ENCODE measurements around the gene PDPR.
"Not testable (repeated sequence)": the region's sequence is repeated elsewhere in the genome, so short reads cannot be mapped to it uniquely, and the experiment has no call there.

PDPR gene

DNA sequence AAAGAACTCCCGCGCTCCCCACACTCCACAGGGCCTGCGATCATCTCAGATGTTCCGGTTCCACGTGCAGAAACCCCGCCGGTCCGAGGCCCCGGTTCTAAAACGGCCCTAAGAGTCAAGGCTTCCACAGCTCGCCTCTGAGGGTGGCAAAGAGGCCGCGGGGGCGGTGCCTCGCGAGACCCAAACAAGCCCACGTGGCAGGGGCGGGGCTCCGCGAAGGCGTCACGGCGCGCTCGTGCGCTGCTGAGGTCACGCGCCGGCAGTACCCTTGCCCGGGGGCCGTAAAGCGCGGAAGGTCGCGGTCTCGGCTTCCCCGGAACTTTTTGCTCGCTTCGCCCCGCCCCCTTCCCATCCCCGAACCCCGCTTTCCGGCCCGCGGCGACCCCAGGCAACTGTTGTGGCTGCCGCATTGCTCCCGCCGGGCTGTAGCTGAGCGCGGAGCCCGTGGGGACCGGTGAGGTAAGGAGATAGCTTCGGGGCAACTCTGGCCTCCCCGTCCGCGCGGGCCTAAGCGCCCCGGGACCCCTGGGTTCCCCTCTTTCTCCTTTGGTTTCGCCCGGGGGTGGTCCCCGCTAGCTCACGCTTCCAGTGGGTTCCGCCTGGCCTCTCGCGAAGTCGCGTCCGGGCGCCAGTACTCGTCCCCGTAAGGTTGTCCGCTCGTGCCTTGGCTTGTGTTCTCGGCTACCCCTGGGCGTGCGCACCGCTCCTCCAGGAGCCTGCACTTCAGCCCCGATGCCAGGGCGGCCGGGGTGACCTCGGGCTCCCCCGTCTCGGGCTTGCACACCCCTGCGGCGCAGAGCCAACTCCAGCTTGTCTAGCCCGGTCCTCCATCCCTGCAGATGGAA, at the start of gene PDPR:
Gene PDPR (plus strand): TSS at position 351 of the 845 bp plus-strand sequence. CDS start 6,161 bp downstream, outside the sequence.
- Mint-ChIP-seq H3K4me1 (ENCODE audit: low read depth) (peaks cover 23% of the 10 kb centered on the region), H3K27ac (peak within 1 kb of the TSS; percentile 73), H3K4me3 (peak within 1 kb of the TSS; percentile 91)
- H3K9me3 Mint-ChIP-seq (ENCODE audit: low read depth); H3K27me3 Mint-ChIP-seq; H3K36me3 Mint-ChIP-seq: not testable (repeated sequence)

DNA sequence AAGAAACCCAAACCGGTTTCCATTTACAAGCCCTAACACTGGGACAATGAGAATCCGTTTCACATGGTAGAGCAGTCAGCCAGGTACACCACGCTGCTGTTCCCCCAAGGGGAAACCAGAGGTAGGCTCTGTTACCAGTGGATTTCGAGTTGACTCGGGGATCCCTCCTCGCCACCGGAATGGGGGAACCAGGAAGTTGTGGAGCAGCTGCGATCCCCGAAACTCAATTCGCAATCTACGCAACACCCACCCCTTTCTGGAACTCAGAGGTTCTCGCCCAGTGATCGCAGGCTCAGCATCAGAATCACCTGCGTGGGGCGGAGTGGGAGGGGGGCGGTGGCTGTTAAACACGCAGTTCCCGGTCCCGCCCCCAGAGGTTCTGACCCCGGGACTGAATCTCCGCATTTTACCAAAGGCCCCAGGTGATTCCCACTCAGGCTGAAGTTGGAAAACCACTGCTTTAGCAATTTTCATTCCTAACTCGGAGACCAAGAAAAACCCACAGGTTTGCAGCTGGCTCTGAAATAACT, 49.2 kb upstream of the PDPR start:
- Mint-ChIP-seq H3K27ac (peak overlapping the region; percentile 46), H3K4me1 (ENCODE audit: low read depth) (peaks cover 11% of the 10 kb centered on the region), H3K4me3 (peak overlapping the region; percentile 88)
- H3K27me3 Mint-ChIP-seq; H3K9me3 Mint-ChIP-seq (ENCODE audit: low read depth); H3K36me3 Mint-ChIP-seq: not testable (repeated sequence)

DNA sequence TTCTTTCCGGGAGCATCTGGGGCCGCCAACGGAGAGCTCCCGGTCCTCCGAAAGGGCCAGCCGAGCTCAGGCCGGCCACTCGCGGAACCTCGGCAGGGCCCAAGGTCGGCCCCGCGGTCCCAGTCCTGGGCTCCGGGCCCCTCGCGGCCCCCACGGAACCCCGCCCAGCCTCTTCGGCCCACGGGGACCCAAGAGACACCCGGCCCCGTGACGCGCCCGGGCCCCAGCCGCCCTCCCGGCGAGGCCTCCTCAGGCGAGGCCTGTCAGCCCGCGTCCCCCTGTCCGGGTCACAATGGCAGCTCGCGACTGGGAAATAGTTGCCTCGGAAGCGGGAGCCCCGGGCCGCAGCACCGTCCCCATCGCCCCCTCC, 48.8 kb upstream of the PDPR start:
- not testable (repeated sequence) for H3K9me3 Mint-ChIP-seq (ENCODE audit: low read depth); H3K36me3 Mint-ChIP-seq; H3K27ac Mint-ChIP-seq; H3K27me3 Mint-ChIP-seq
- Mint-ChIP-seq H3K4me1 (ENCODE audit: low read depth) (peaks cover 11% of the 10 kb centered on the region), H3K4me3 (peak overlapping the region; percentile 88)

DNA sequence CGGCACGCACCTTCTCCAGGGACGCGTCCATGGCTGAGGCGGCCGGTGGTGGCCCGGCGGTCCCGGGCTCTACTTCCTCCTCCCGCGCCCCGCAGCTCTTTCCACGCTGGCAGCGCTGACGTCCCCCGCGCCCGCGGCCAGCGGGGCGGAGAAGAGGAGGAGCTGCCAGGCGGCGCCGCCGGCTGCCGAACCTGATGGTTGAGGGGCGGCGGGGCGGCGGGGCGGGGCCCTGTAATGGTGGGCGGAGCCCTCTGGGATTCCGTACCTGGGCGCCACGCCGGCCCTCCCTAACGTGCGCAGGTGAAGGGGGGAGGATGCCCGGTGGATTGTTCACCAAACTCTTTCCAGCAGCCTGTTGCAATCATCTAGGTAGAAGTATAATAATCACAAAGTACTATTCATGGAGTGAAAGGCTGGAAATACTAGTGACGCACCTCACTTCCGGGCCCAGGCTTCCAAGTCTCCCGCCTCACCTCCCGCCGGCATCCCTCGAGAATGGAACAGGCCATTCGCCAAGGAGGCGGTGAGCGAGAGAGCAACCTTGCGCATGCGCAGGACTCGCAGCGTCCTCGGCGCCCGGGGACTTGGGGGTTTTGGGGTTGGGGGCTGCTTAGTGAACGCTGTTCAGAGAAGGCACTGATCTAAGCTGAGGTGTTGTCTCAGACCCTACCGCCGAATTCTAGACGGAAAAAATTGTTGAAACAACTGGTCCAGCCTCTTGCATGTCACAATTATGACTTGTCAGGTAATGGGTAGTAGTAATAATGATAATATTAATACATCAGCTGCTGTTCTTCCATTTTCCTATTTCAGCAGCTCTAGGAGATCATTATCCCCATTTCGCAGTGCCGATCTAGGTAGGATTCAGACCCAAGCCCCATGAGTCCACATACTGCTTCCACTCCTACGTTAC, 48.1 kb upstream of the PDPR start:
- peak overlapping the region; percentile 70 for H3K27ac Mint-ChIP-seq
- not testable (repeated sequence) for H3K36me3 Mint-ChIP-seq; H3K4me1 Mint-ChIP-seq (ENCODE audit: low read depth); H3K27me3 Mint-ChIP-seq; H3K9me3 Mint-ChIP-seq (ENCODE audit: low read depth)
- peak overlapping the region; percentile 85 for H3K4me3 Mint-ChIP-seq

DNA sequence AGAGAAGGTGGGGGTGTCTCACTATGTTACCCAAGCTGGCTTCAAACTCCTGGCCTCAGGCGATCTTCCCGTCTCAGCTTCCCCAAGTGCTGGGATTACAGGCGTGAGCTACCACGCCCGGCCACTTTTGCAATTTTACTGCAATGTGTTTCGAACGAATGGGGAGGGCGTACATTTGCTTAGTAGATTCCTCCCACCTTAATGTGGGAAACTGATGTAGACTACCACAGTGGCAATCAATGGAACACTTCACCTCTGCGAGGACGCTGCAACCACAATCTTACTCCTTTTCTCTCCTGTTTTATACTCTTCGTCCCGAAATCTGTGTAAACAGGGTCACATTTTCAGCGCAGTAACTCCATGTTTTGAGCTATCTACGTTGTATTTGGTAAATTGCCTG, 47.4 kb upstream of the PDPR start:
- H3K9me3 Mint-ChIP-seq (ENCODE audit: low read depth); H3K27me3 Mint-ChIP-seq; H3K27ac Mint-ChIP-seq; H3K36me3 Mint-ChIP-seq; H3K4me1 Mint-ChIP-seq (ENCODE audit: low read depth): not testable (repeated sequence)
- H3K4me3 Mint-ChIP-seq = peak overlapping the region; percentile 74

DNA sequence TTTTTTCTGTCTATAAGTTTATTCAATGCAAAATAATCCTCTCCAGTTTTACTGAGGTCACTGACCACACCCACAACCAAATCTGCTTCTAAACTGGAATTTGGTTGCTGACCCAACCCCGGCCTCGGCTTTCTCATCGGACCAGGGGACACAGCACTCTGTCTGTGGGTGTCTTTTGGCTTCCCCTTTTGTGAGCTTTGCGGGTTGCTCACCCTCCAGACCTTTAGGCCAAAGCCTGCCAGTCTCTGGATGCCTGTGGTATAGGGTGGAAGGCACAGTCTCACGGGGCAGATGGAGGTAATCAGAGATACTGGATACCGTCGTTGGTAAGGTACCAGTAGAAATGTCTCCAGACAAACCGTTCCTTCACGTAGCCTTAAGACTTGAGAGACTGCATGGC, 35.1 kb upstream of the PDPR start:
- not testable (repeated sequence) for H3K9me3 Mint-ChIP-seq (ENCODE audit: low read depth); H3K36me3 Mint-ChIP-seq; H3K27ac Mint-ChIP-seq; H3K4me1 Mint-ChIP-seq (ENCODE audit: low read depth); H3K27me3 Mint-ChIP-seq; H3K4me3 Mint-ChIP-seq

DNA sequence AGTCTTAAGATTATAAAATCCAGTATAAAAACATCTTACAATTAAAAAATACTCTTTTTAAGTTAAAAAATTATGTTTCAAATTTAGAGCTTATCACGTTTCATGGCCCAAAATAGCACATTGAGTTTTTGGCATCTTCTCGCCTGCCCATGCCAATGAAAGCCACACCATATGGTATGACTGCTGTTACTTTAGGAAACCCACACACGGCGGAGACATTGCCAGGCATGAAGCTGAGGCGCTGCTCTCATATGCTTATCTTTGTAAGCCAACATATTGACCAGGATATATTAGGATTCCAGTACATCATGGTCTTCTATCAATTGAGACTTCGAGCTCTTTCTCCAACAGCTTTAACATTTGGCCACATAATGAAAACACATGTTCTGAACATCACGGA, 32.9 kb upstream of the PDPR start:
- not testable (repeated sequence) for H3K27me3 Mint-ChIP-seq

DNA sequence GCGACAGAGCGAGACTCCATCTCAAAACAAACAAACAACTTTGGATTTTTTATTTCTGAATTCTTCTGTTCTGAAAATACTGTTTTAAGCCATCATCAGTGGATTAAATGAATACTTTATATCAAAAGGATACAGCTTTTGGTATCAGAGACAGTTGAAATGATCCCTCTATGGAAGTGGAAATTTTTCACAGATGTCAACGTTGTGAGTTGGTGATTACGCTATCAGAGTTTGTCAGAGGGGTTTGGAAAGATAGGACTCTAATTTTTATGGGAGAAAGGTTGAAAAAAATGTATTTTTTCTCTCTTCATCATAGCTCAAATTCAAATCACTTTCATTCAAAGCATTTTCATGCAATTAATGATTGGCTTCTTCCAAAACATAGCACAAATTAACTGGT, 30.2 kb upstream of the PDPR start:
- H3K27ac Mint-ChIP-seq; H3K36me3 Mint-ChIP-seq; H3K4me1 Mint-ChIP-seq (ENCODE audit: low read depth); H3K27me3 Mint-ChIP-seq; H3K4me3 Mint-ChIP-seq; H3K9me3 Mint-ChIP-seq (ENCODE audit: low read depth): not testable (repeated sequence)

More for the DNA sequence above, 32.9 kb upstream of the PDPR start:
- H3K27ac Mint-ChIP-seq; H3K36me3 Mint-ChIP-seq; H3K4me1 Mint-ChIP-seq (ENCODE audit: low read depth); H3K4me3 Mint-ChIP-seq; H3K9me3 Mint-ChIP-seq (ENCODE audit: low read depth): not testable (repeated sequence)

DNA sequence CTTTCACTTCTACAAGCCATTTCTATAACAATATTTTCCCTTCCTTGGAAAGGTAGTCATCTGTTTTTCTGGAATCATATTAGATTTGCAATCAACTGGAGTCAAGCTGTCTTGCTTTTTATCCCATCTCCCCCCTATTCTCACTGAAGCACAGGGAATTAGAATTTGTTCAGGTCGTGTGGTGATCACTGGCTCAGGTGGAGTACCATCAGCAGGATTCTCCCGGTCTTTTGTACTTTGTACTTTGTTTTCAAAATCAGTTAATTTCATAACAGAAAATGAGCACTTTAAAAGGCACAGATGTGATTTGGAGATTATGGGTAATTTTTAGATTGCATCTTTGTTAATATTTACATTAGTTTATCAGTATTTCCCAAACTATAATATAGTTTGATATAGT, 26.0 kb upstream of the PDPR start:
- H3K27me3 Mint-ChIP-seq; H3K27ac Mint-ChIP-seq; H3K36me3 Mint-ChIP-seq; H3K9me3 Mint-ChIP-seq (ENCODE audit: low read depth); H3K4me3 Mint-ChIP-seq; H3K4me1 Mint-ChIP-seq (ENCODE audit: low read depth): not testable (repeated sequence)

DNA sequence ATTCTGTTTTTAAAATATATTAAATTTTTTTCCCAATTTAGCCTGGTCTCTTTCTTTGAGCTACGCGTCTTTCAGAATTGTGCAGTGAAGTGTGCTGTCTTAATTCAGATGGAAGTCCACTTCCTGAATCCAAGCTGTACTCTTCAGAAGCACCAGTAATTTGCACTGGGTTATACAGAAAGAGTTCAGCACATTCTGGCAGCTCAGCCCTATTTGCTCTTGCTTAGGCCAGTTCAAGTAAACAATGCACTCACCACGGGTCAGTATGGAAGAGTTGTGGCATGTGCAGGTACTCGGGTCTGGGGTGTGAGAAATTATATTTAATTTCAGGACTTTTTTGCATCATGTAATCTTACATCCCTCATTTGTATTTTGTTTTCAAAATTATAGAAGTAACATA, 25.3 kb upstream of the PDPR start:
- H3K27me3 Mint-ChIP-seq; H3K36me3 Mint-ChIP-seq; H3K9me3 Mint-ChIP-seq (ENCODE audit: low read depth); H3K4me1 Mint-ChIP-seq (ENCODE audit: low read depth); H3K27ac Mint-ChIP-seq; H3K4me3 Mint-ChIP-seq: not testable (repeated sequence)

DNA sequence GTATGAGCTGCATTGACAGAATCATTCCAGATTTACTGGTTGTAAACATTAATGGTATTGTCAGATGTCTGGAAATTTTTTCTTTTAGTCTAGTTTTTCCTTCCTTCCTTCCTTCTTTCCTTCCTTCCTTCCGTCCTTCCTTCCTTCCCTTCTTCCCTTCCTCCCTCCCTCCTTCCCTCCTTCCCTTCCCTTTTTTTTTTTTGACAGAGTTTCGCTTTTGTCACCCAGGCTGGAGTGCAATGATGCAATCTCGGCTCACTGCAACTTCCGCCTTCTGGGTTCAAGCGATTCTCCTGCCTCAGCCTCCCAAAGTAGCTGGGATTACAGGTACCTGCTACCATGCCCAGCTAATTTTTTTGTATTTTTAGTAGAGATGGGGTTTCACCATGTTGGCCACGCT, 24.8 kb upstream of the PDPR start:
- not testable (repeated sequence) for H3K9me3 Mint-ChIP-seq (ENCODE audit: low read depth); H3K27ac Mint-ChIP-seq; H3K27me3 Mint-ChIP-seq; H3K4me1 Mint-ChIP-seq (ENCODE audit: low read depth); H3K36me3 Mint-ChIP-seq; H3K4me3 Mint-ChIP-seq

DNA sequence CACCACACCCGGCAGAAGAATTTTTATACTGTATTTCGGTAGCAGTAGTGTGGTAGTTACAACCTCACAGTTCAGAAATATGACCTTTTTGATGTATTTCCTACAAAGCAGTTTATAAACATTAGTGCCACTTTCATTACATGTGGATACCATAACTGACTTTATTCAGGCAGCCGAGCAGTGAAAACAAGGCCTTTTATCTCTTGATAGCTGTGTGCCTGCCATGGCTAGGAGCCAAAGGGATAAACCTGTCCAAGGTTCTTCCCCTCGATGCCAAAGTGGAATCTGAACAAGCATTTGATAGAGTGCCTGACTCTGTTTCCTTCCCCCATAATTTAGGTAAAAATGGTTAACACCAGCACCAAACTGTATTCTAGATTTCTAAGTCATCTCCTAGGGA, 23.0 kb upstream of the PDPR start:
- not testable (repeated sequence) for H3K27ac Mint-ChIP-seq; H3K4me3 Mint-ChIP-seq; H3K4me1 Mint-ChIP-seq (ENCODE audit: low read depth); H3K27me3 Mint-ChIP-seq; H3K36me3 Mint-ChIP-seq; H3K9me3 Mint-ChIP-seq (ENCODE audit: low read depth)

DNA sequence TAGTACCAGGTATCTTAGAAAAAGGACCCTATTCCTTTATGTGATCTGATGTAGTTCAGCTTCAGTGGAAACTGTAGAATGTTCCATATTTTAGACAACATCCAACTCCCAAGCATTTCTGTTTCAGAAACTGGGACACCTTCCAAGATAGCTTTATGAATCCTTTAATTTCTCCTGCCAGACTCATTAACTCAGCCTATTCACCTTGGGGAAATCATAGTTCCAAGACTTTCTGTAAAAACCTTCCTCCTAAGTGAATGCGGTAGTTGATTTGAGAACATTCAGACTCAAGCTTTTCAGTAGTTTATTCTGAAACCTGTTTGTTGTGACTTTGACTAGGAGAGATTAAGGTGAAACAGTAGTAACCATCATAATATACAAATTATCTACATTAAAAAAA, 20.0 kb upstream of the PDPR start:
- not testable (repeated sequence) for H3K36me3 Mint-ChIP-seq; H3K27ac Mint-ChIP-seq; H3K4me3 Mint-ChIP-seq; H3K27me3 Mint-ChIP-seq; H3K4me1 Mint-ChIP-seq (ENCODE audit: low read depth); H3K9me3 Mint-ChIP-seq (ENCODE audit: low read depth)

DNA sequence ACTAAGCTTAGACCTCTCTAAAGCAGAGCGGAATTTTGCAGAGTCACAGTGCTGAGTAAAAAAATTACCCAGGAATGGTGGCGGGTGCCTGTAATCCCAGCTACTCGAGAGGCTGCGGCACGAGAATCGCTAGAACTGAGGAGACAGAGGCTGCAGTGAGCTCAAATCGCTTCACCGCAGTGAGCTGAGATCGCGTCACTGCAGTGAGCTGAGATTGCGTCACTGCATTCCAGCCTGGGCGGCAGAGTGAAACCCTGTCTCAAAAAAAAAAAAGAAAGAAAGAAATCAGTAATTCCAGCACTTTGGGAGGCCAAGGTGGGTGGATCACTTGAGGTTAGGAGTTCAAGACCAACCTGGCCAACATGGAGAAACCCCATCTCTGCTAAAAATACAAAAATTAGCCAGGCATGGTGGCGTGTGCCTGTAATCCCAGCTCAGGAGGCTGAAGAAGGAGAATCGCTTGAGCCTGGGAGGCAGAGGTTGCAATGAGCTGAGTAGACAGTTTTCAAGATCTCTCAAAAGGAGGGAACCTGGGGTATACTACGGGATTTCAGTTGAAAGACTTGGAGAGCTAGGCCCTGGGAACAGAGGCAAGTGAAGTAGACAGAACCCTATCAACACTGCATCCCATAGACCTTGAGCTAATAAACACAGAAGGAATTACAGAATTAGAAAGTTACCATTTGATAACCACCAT, 4.4 kb upstream of the PDPR start:
- H3K27me3 Mint-ChIP-seq; H3K4me3 Mint-ChIP-seq; H3K36me3 Mint-ChIP-seq; H3K9me3 Mint-ChIP-seq (ENCODE audit: low read depth); H3K4me1 Mint-ChIP-seq (ENCODE audit: low read depth); H3K27ac Mint-ChIP-seq: not testable (repeated sequence)

DNA sequence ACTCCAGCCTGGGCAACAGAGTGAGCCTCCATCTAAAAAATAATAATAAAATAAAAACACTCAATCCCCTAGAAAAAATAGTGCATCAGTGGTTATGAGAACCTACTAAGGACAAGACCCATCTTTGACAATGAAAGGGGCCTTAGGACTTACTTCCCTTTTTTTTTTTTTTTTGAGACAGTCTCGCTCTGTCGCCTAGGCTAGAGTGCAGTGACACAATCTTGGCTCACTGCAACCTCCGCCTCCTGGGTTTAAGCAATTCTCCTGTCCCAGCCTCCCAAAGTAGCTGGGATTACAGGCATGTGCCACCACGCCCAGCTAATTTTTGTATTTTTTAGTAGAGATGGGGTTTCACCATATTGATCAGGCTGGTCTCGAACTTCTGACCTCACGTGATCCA, 2.0 kb upstream of the PDPR start:
- not testable (repeated sequence) for H3K4me3 Mint-ChIP-seq; H3K27ac Mint-ChIP-seq; H3K4me1 Mint-ChIP-seq (ENCODE audit: low read depth); H3K9me3 Mint-ChIP-seq (ENCODE audit: low read depth); H3K36me3 Mint-ChIP-seq; H3K27me3 Mint-ChIP-seq
